ENCODE measurements around the gene CYP4F22. TPM values are rescaled to one million over a fixed set of nuclear protein-coding genes. Genes with fewer than 3 reads are reported as not detected.

CYP4F22 gene
- total RNA-seq, 1 experiment from 2014 or later, result not detected

DNA sequence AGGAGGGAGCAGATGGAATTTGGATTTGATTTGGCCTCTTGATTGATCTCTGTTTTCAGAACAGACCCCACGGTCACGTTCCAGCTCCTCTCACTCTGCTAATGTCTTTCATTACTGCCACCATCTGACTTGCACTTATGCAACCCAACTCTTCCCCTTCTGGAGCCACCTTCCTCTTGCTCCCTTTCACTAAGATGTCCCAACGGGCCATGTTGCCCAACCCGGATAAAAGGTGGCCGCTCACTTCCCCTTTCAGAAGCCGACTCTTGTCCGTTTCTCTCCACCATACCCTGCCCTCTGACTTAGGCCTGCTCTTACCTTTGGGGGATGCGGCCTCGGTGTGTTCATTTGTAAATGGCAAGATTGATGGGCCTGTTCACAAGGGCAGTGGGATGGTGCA lies 79.3 kb downstream of the CYP4F22 start:
- no peak for DNase-seq
- Histone ChIP-seq H3K56ac (ENCODE audit: insufficient read length, low read depth, low read length) (no peak overlapping the region), H3T11ph (ENCODE audit: low read length) (no peak overlapping the region), H2BK120ac (ENCODE audit: low read depth, low read length, poor library complexity, severe bottlenecking) (no peak overlapping the region), H3K79me1 (ENCODE audit: insufficient read depth, low read depth, low read length, poor library complexity, severe bottlenecking) (no peaks in the 10 kb centered on the region), H2AFZ (ENCODE audit: low read length) (no peak overlapping the region), H3K9me3 (ENCODE audit: control insufficient read depth, low read depth, low read length) (peaks cover 47% of the 10 kb centered on the region), H3K4ac (ENCODE audit: low read depth, low read length) (no peak overlapping the region), H3K4me2 (ENCODE audit: insufficient read depth, insufficient read length, low read length) (no peak overlapping the region), H3K27me3 (ENCODE audit: insufficient read depth, low read length) (no peaks in the 10 kb centered on the region), H2BK20ac (ENCODE audit: low read depth, low read length, poor library complexity, severe bottlenecking) (no peak overlapping the region), H2BK12ac (ENCODE audit: insufficient read length, low read depth, low read length) (no peak overlapping the region), H3K9ac (ENCODE audit: extremely low read depth, insufficient read length, low read length) (no peak overlapping the region), H3K4me1 (ENCODE audit: insufficient read depth, low read length) (no peaks in the 10 kb centered on the region), H2BK15ac (ENCODE audit: low read depth, low read length) (no peak overlapping the region), H2AK5ac (ENCODE audit: insufficient read length, low read length) (no peak overlapping the region), H4K20me1 (ENCODE audit: control insufficient read depth, insufficient read depth, insufficient read length) (no peaks in the 10 kb centered on the region), H3K27ac (ENCODE audit: insufficient read length, low read depth, low read length) (no peak overlapping the region), H3K79me2 (ENCODE audit: insufficient read depth, low read length) (no peaks in the 10 kb centered on the region), H3K14ac (ENCODE audit: insufficient read depth, low read length) (no peak overlapping the region), H4K5ac (ENCODE audit: insufficient read length, low read depth, low read length) (no peak overlapping the region), H4K91ac (ENCODE audit: insufficient read length, low read depth, low read length) (no peak overlapping the region), H4K8ac (replicated peaks; ENCODE audit: insufficient read length, low read depth, low read length) (no peak overlapping the region), H3K23me2 (ENCODE audit: insufficient read length, low read depth, low read length, poor library complexity, severe bottlenecking) (no peaks in the 10 kb centered on the region), H2BK5ac (ENCODE audit: insufficient read length, low read length) (no peak overlapping the region), H3K23ac (ENCODE audit: insufficient read length, low read depth, low read length) (no peak overlapping the region), H3K18ac (ENCODE audit: insufficient read length, low read depth, low read length) (no peak overlapping the region)
- H3K36me3 Mint-ChIP-seq (ENCODE audit: insufficient read depth in 1 of 3, low read depth in 3 of 3), result peaks cover 11 to 32% (median 14%) of the 10 kb centered on the region in 3 experiments; a peak in 6 of 7 replicates
- no peaks in the 10 kb centered on the region for H3K4me1 Mint-ChIP-seq
- H3K9me3 Mint-ChIP-seq, result peaks cover 76 to 89% of the 10 kb centered on the region in 2 experiments
- H3K4me3 Mint-ChIP-seq, result no peak overlapping the region
- no CpG with 5 or more reads among the region's 9 CpGs for WGBS (ENCODE audit: extremely low coverage, insufficient read length, low lambda C conversion rate)
- no peak overlapping the region for H3K27ac Mint-ChIP-seq
- H3K27me3 Mint-ChIP-seq (ENCODE audit: low read depth), result peaks cover 5% of the 10 kb centered on the region
- TF ChIP-seq CTCF (conservative IDR thresholded peaks at IDR 0.05), result no peak
